ENCODE data around the gene ARID5A. TPM values are rescaled to one million over a fixed set of nuclear protein-coding genes. Genes with fewer than 3 reads are reported as not detected.

Gene ARID5A
- total and polyA plus RNA-seq, 10 of the 15 experiments (the other 5 are each of a cell fraction or from before 2014, with no cell fraction given), result 0.76 to 87.1 (median 37.6) TPM

DNA sequence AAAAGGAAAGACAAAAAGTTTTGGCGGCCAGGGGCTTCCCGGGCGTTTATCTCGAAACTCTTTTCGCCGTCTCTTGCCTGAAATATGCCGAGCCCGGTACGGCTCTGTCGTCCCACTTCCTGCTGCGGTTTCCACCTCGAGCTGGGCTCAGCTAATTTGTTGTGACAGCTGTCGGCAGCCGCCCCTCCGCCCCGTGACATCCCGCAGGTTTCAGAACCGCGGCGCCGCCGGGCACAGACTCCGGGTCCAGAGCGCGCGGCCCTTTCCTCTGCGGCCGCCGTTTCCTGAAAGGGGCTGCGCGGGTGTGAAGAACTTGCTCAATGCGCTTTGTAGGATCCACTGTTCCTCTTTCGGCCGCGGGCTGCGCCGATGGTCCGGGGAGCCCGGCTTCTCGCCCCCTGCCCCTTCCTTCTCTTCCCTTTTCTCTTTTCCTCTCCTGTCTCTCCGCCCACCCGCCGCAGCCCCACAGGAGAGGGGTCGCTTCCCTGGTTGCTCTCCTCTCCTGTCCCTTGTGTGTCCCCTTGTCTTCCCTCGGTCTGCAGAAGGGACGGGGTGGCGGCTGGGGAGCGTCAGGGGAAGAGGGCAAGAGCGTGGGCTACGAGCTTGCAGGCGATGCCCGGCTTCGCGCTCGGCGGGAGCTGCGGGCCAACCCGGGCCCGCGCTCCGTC is 648 bp downstream of the ARID5A start (continued):
- TF ChIP-seq, protein P1, sequence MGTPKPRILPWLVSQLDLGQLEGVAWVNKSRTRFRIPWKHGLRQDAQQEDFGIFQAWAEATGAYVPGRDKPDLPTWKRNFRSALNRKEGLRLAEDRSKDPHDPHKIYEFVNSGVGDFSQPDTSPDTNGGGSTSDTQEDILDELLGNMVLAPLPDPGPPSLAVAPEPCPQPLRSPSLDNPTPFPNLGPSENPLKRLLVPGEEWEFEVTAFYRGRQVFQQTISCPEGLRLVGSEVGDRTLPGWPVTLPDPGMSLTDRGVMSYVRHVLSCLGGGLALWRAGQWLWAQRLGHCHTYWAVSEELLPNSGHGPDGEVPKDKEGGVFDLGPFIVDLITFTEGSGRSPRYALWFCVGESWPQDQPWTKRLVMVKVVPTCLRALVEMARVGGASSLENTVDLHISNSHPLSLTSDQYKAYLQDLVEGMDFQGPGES (IDR thresholded peaks at IDR 0.05), result no peak
- TF ChIP-seq BHLHE40 (IDR thresholded peaks at IDR 0.05; ENCODE audit: borderline replicate concordance in 1 of 2, low read depth in 2 of 2, low read length in 1 of 2) (peak; percentile 78 to 87), RUNX3 (IDR thresholded peaks at IDR 0.05; ENCODE audit: low read length) (peak; percentile 95), ZSCAN29 (IDR thresholded peaks at IDR 0.05) (0 out of 2 replicates have a peak, but pooled peaks have one; percentile 12), CREM (IDR thresholded peaks at IDR 0.05; ENCODE audit: low read depth) (peak; percentile 53), FOXK2 (IDR thresholded peaks at IDR 0.05) (no peak), ZNF207 (IDR thresholded peaks at IDR 0.05; ENCODE audit: borderline replicate concordance) (no peak), NFYB (IDR thresholded peaks at IDR 0.05; ENCODE audit: insufficient read depth, low read depth, low read length) (no peak), TAF1 (IDR thresholded peaks at IDR 0.05; ENCODE audit: borderline replicate concordance, low read depth, low read length) (peak; percentile 58; the same call in 1 of the 2 replicates), NFYA (IDR thresholded peaks at IDR 0.05; ENCODE audit: borderline replicate concordance, low read depth, low read length) (no peak), NFIC (IDR thresholded peaks at IDR 0.05; ENCODE audit: low read depth, low read length) (peak; percentile 54; the same call in 1 of the 2 replicates), EP300 (IDR thresholded peaks at IDR 0.05; ENCODE audit: borderline replicate concordance in 1 of 2, control insufficient read depth in 1 of 2, low read depth in 2 of 2, low read length in 2 of 2) (peak; percentile 53 to 70; a peak in 3 of 4 replicates), CHD4 (IDR thresholded peaks at IDR 0.05) (no peak), CBX3 (IDR thresholded peaks at IDR 0.05; ENCODE audit: borderline replicate concordance, low read depth) (no peak), POLR2AphosphoS5 (IDR thresholded peaks at IDR 0.05; ENCODE audit: low read length) (peak; percentile 80), CHD2 (IDR thresholded peaks at IDR 0.05; ENCODE audit: borderline replicate concordance, low read depth, low read length) (peak; percentile 61; the same call in 1 of the 2 replicates), SRF (IDR thresholded peaks at IDR 0.05; ENCODE audit: low read depth in 2 of 2, low read length in 2 of 2) (no peak), MXI1 (IDR thresholded peaks at IDR 0.05; ENCODE audit: low read depth, low read length) (no peak), IKZF2 (IDR thresholded peaks at IDR 0.05) (peak; percentile 86 to 89)
- TF ChIP-seq, protein P2, sequence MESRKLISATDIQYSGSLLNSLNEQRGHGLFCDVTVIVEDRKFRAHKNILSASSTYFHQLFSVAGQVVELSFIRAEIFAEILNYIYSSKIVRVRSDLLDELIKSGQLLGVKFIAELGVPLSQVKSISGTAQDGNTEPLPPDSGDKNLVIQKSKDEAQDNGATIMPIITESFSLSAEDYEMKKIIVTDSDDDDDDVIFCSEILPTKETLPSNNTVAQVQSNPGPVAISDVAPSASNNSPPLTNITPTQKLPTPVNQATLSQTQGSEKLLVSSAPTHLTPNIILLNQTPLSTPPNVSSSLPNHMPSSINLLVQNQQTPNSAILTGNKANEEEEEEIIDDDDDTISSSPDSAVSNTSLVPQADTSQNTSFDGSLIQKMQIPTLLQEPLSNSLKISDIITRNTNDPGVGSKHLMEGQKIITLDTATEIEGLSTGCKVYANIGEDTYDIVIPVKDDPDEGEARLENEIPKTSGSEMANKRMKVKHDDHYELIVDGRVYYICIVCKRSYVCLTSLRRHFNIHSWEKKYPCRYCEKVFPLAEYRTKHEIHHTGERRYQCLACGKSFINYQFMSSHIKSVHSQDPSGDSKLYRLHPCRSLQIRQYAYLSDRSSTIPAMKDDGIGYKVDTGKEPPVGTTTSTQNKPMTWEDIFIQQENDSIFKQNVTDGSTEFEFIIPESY (IDR thresholded peaks at IDR 0.05), result no peak
- TF ChIP-seq, protein P3, sequence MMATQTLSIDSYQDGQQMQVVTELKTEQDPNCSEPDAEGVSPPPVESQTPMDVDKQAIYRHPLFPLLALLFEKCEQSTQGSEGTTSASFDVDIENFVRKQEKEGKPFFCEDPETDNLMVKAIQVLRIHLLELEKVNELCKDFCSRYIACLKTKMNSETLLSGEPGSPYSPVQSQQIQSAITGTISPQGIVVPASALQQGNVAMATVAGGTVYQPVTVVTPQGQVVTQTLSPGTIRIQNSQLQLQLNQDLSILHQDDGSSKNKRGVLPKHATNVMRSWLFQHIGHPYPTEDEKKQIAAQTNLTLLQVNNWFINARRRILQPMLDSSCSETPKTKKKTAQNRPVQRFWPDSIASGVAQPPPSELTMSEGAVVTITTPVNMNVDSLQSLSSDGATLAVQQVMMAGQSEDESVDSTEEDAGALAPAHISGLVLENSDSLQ (IDR thresholded peaks at IDR 0.05), result peak; percentile 86
- TF ChIP-seq, protein P4, sequence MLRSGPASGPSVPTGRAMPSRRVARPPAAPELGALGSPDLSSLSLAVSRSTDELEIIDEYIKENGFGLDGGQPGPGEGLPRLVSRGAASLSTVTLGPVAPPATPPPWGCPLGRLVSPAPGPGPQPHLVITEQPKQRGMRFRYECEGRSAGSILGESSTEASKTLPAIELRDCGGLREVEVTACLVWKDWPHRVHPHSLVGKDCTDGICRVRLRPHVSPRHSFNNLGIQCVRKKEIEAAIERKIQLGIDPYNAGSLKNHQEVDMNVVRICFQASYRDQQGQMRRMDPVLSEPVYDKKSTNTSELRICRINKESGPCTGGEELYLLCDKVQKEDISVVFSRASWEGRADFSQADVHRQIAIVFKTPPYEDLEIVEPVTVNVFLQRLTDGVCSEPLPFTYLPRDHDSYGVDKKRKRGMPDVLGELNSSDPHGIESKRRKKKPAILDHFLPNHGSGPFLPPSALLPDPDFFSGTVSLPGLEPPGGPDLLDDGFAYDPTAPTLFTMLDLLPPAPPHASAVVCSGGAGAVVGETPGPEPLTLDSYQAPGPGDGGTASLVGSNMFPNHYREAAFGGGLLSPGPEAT (IDR thresholded peaks at IDR 0.05; ENCODE audit: low read depth), result peak; percentile 78
- TF ChIP-seq, protein P5, sequence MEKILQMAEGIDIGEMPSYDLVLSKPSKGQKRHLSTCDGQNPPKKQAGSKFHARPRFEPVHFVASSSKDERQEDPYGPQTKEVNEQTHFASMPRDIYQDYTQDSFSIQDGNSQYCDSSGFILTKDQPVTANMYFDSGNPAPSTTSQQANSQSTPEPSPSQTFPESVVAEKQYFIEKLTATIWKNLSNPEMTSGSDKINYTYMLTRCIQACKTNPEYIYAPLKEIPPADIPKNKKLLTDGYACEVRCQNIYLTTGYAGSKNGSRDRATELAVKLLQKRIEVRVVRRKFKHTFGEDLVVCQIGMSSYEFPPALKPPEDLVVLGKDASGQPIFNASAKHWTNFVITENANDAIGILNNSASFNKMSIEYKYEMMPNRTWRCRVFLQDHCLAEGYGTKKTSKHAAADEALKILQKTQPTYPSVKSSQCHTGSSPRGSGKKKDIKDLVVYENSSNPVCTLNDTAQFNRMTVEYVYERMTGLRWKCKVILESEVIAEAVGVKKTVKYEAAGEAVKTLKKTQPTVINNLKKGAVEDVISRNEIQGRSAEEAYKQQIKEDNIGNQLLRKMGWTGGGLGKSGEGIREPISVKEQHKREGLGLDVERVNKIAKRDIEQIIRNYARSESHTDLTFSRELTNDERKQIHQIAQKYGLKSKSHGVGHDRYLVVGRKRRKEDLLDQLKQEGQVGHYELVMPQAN (conservative IDR thresholded peaks at IDR 0.05), result peak; percentile 59

All from GM12878 (cell line).